Hepatocyte (in vitro differentiated cells): ENCODE results near the gene ZNF557. TPM values are rescaled to one million over a fixed set of nuclear protein-coding genes. Genes with fewer than 3 reads are reported as not detected.

ENCODE experiments used
- DNase-seq: peaks from one replicate; pipeline ENCODE4 v3.0.0-alpha.2; 2016; ENCODE audit warnings: low spot score
- H2AFZ ChIP-seq: fragments of 200-600 bp; sonication (generic); 2 replicates; pipeline ENCODE4 v1.6.0; 2016; ENCODE audit warnings: antibody characterized with exemption, mild to moderate bottlenecking
- H3K27ac ChIP-seq: fragments of 200-600 bp; sonication (generic); 2 replicates; pipeline ENCODE4 v1.5.1; 2016; ENCODE audit warnings: mild to moderate bottlenecking
- H3K27me3 ChIP-seq: fragments of 200-600 bp; sonication (generic); 2 replicates; pipeline ENCODE4 v1.6.1; 2016
- H3K36me3 ChIP-seq: fragments of 200-600 bp; sonication (generic); replicated peaks from 2 replicates; pipeline ENCODE4 v1.5.1; 2016; ENCODE audit warnings: low read depth; ENCODE audit not compliant: insufficient read depth
- H3K4me1 ChIP-seq: fragments of 200-600 bp; sonication (generic); 2 replicates; pipeline ENCODE4 v1.5.1; 2016; ENCODE audit warnings: mild to moderate bottlenecking, moderate library complexity; ENCODE audit not compliant: insufficient read depth
- H3K4me2 ChIP-seq: fragments of 200-600 bp; sonication (generic); 2 replicates; pipeline ENCODE4 v1.6.0; 2016
- H3K4me3 ChIP-seq: fragments of 200-600 bp; sonication (generic); 2 replicates; pipeline ENCODE4 v1.5.1; 2016; ENCODE audit warnings: mild to moderate bottlenecking
- H3K79me2 ChIP-seq: fragments of 200-600 bp; sonication (generic); 2 replicates; pipeline ENCODE4 v1.6.0; 2017; ENCODE audit warnings: mild to moderate bottlenecking
- H3K9me2 ChIP-seq: fragments of 200-600 bp; sonication (generic); replicated peaks from 2 replicates; pipeline ENCODE4 v1.6.0; 2017; ENCODE audit warnings: mild to moderate bottlenecking; ENCODE audit not compliant: insufficient read depth
- H3K9me3 ChIP-seq: fragments of 200-600 bp; sonication (generic); 2 replicates; pipeline ENCODE4 v1.5.1; 2016; ENCODE audit warnings: low read depth, mild to moderate bottlenecking
- H4K20me1 ChIP-seq: fragments of 200-600 bp; sonication (generic); 2 replicates; pipeline ENCODE4 v1.6.0; 2016; ENCODE audit warnings: mild to moderate bottlenecking; ENCODE audit not compliant: insufficient read depth, poor library complexity, severe bottlenecking
- EZH2 ChIP-seq: fragments of 200-600 bp; sonication (generic); IDR thresholded peaks from 2 replicates; pipeline ENCODE4 v1.6.1; 2016; ENCODE audit warnings: antibody characterized with exemption, mild to moderate bottlenecking, borderline replicate concordance
- EZH2phosphoT487 ChIP-seq: fragments of 200-600 bp; sonication (generic); IDR thresholded peaks from one replicate; pipeline ENCODE4 v1.6.1; 2018; ENCODE audit warnings: antibody characterized with exemption, mild to moderate bottlenecking, low read depth, moderate library complexity; ENCODE audit not compliant: unreplicated experiment, severe bottlenecking
- WGBS: methylation state at CpG from one replicate; pipeline ENCODE4 v1.1.6; 2016; ENCODE audit warnings: low lambda C conversion rate; ENCODE audit errors: missing lambda C conversion rate; 5-methylcytosine and 5-hydroxymethylcytosine counted together
- polyA plus RNA-seq: library from polyadenylated mRNA; unstranded; fragments of >200 nt; fragmentation: Nextera tagmentation; extraction: Ambion mirVana; gene quantifications from 2 replicates; pipeline ENCODE4 v1.2.1, GENCODE V29; 2016
- total RNA-seq: library from RNA; depleted of rRNA; stranded (reverse); fragments of >200 nt; gene quantifications from 2 replicates; pipeline ENCODE4 v1.2.3, GENCODE V29; 2014
- TF ChIP-seq, protein P1 (sequence below): fragments of 200-600 bp; sonication (generic); IDR thresholded peaks from 2 replicates; pipeline ENCODE4 v1.5.1; 2016; ENCODE audit warnings: antibody characterized with exemption, mild to moderate bottlenecking; ENCODE audit not compliant: poor library complexity

ZNF557 gene
- total and polyA plus RNA-seq, 2 experiments from 2014 or later = 3.4 to 9.5 TPM

DNA sequence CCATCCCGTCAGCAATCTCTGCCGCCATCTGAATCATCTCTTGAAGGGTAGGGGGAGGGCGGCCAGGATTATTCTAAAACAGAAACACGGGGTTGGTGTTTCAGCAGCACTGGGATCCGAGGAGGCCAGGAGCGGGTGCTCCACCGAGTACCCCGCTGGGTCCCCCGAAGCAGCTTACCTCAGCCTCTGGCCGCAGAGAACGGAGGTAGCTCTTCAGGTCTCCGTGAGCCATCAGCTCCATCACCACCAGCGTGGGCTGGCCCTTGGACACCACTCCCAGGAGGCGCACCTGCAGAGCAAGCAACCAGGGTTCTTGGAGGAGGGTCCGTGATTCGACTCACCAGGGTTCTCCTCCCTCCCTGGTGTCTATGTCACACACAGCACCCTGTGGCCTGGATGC is 53.2 kb downstream of the ZNF557 start:
- Histone ChIP-seq H3K4me3 (no peak overlapping the region), H4K20me1 (no peaks in the 10 kb centered on the region), H3K36me3 (peaks cover 14% of the 10 kb centered on the region), H3K9me3 (no peaks in the 10 kb centered on the region), H3K27me3 (no peaks in the 10 kb centered on the region), H3K4me2 (no peak overlapping the region), H2AFZ (no peak overlapping the region), H3K79me2 (no peaks in the 10 kb centered on the region), H3K4me1 (no peaks in the 10 kb centered on the region), H3K27ac (no peak overlapping the region), H3K9me2 (no peaks in the 10 kb centered on the region)
- WGBS = 97% methylated on average over 16 of the region's 16 CpGs
- TF ChIP-seq, protein P1, sequence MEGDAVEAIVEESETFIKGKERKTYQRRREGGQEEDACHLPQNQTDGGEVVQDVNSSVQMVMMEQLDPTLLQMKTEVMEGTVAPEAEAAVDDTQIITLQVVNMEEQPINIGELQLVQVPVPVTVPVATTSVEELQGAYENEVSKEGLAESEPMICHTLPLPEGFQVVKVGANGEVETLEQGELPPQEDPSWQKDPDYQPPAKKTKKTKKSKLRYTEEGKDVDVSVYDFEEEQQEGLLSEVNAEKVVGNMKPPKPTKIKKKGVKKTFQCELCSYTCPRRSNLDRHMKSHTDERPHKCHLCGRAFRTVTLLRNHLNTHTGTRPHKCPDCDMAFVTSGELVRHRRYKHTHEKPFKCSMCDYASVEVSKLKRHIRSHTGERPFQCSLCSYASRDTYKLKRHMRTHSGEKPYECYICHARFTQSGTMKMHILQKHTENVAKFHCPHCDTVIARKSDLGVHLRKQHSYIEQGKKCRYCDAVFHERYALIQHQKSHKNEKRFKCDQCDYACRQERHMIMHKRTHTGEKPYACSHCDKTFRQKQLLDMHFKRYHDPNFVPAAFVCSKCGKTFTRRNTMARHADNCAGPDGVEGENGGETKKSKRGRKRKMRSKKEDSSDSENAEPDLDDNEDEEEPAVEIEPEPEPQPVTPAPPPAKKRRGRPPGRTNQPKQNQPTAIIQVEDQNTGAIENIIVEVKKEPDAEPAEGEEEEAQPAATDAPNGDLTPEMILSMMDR = no peak
- TF ChIP-seq EZH2 (no peak), EZH2phosphoT487 (no peak)
- DNase-seq = no peak

DNA sequence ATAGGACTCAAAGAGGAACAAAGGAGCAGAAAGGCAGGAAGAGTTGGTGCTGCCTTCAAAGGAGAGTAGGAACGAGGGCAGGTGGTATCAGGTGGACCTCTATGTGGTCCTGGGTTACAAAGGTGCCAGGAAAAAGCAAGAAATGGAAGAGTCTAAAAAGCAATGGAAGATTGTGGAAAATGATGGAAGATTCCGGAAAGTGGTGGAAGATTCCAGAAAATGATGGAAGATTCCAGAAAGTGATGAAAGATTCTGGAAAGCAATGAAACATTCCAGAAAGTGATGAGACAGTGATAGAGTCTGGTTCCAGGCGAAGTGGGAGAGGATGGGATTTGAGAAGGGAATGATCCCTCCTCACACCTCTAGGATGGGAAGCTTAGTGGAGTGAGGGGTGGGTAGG is 55.3 kb downstream of the ZNF557 start:
- no peak for DNase-seq
- Histone ChIP-seq H3K36me3 (peaks cover 14% of the 10 kb centered on the region), H3K4me1 (no peaks in the 10 kb centered on the region), H3K27me3 (no peaks in the 10 kb centered on the region), H3K9me2 (no peaks in the 10 kb centered on the region), H3K4me3 (no peak overlapping the region), H2AFZ (no peak overlapping the region), H4K20me1 (no peaks in the 10 kb centered on the region), H3K79me2 (no peaks in the 10 kb centered on the region), H3K4me2 (no peak overlapping the region), H3K9me3 (no peaks in the 10 kb centered on the region), H3K27ac (no peak overlapping the region)
- 65% methylated on average over 3 of the region's 3 CpGs for WGBS
- no peak for TF ChIP-seq EZH2
- TF ChIP-seq, protein P1 = no peak
- no peak for TF ChIP-seq EZH2phosphoT487

DNA sequence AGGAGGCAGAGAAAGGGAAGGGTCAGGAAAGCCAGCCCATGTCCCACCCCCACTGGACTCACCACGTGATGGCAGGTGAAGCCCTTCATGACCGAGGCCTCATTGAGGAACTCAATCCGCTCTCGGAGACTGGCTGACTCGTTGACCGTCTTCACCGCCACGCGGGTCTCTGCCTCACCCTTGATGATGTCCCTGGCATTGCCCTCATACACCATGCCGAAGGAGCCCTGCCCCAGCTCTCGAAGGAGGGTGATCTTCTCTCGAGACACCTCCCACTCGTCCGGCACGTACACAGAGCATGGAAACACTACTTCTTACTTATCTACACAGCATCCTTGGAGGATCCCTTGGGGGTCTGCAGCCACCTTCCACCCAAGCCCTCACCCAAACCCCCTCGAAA is 55.7 kb downstream of the ZNF557 start:
- H3K4me3 ChIP-seq = no peak overlapping the region
- H2AFZ ChIP-seq = no peak overlapping the region
- H3K36me3 ChIP-seq = peaks cover 14% of the 10 kb centered on the region

More for the DNA sequence above, 55.7 kb downstream of the ZNF557 start:
- H3K9me2 ChIP-seq = no peaks in the 10 kb centered on the region
- TF ChIP-seq EZH2phosphoT487 (no peak), EZH2 (no peak)
- TF ChIP-seq, protein P1 = no peak
- H3K27me3 ChIP-seq = no peaks in the 10 kb centered on the region
- no peaks in the 10 kb centered on the region for H3K79me2 ChIP-seq
- WGBS = 98% methylated on average over 15 of the region's 16 CpGs
- no peak overlapping the region for H3K4me2 ChIP-seq
- H3K4me1 ChIP-seq = no peaks in the 10 kb centered on the region
- H3K27ac ChIP-seq = no peak overlapping the region
- no peak for DNase-seq
- no peaks in the 10 kb centered on the region for H3K9me3 ChIP-seq
- no peaks in the 10 kb centered on the region for H4K20me1 ChIP-seq
